Activated CD8-positive, alpha-beta T cell treated with anti-CD3 and anti-CD28 coated beads, Interleukin-2, amount 10 ng/mL, durations not matched to agents 7 days and 5 days (primary cell): Measurements from ENCODE around the gene ARHGAP26. TPM values are rescaled to one million over a fixed set of nuclear protein-coding genes. Genes with fewer than 3 reads are reported as not detected.

ENCODE experiments used
- ATAC-seq: fragments of 150-1000 bp; cut with Tn5 transposase; one replicate; pipeline ENCODE4 v1.10.0; 2021; ENCODE audit warnings: moderate library complexity
- CTCF ChIA-PET: fragments of 350-600 bp; sonication (Branson Sonifier 250); formaldehyde crosslinking; loops from one replicate; lab custom pipeline; 2021; ENCODE audit warnings: antibody characterized with exemption; lab: Charles Lee
- POLR2A ChIA-PET: fragments of 350-600 bp; sonication (Branson Sonifier 250); formaldehyde crosslinking; loops from one replicate; lab custom pipeline; 2021; ENCODE audit warnings: antibody characterized with exemption; lab: Charles Lee
- DNase-seq: peaks from one replicate; pipeline ENCODE4 v3.0.0-alpha.2; 2020
- H3K27ac Mint-ChIP-seq: one replicate; pipeline ENCODE4 v1.8.0; 2021; ENCODE audit warnings: mild to moderate bottlenecking, mixed read lengths
- H3K27me3 Mint-ChIP-seq: one replicate; pipeline ENCODE4 v1.8.0; 2021; ENCODE audit warnings: low read depth, mixed read lengths
- H3K36me3 Mint-ChIP-seq: one replicate; pipeline ENCODE4 v1.8.0; 2021; ENCODE audit warnings: low read depth, mixed read lengths
- H3K4me1 Mint-ChIP-seq: one replicate; pipeline ENCODE4 v1.8.0; 2021; ENCODE audit warnings: low read depth, mixed read lengths
- H3K4me3 Mint-ChIP-seq: one replicate; pipeline ENCODE4 v1.8.0; 2021; ENCODE audit warnings: mild to moderate bottlenecking, mixed read lengths
- H3K9me3 Mint-ChIP-seq: one replicate; pipeline ENCODE4 v1.8.0; 2022; ENCODE audit warnings: mixed read lengths; ENCODE audit not compliant: insufficient read depth
- total RNA-seq, 2 experiments: library from RNA; stranded (reverse); gene quantifications; one replicate each; pipeline ENCODE4 v1.2.3, GENCODE V29; 2021

The ARHGAP26 gene
- total RNA-seq, 2 experiments from 2014 or later = 25.4 to 30.3 TPM

- H3K27ac Mint-ChIP-seq = peak overlapping the region; percentile 30
- DNase-seq = no peak
- ATAC-seq = no peak
- H3K4me3 Mint-ChIP-seq = no peak overlapping the region
- peaks cover 43% of the 10 kb centered on the region for H3K4me1 Mint-ChIP-seq
- H3K9me3 Mint-ChIP-seq = no peaks in the 10 kb centered on the region
- ChIA-PET POLR2A (no interaction called here), CTCF (interaction anchor here (0.8 to 1.2 kb wide), 2 partner anchors 32 to 33 kb away, joined by 4 to 8 read pairs; no protein-coding TSS in a partner anchor)
- H3K36me3 Mint-ChIP-seq = peaks cover 28% of the 10 kb centered on the region
- no peaks in the 10 kb centered on the region for H3K27me3 Mint-ChIP-seq
Measured at GRCh38 chr5:142971303-142972013, 201.3 kb downstream of the ARHGAP26 start.

- Mint-ChIP-seq H3K27ac (no peak overlapping the region), H3K36me3 (peaks cover 31% of the 10 kb centered on the region), H3K9me3 (no peaks in the 10 kb centered on the region), H3K27me3 (no peaks in the 10 kb centered on the region), H3K4me1 (peaks cover 49% of the 10 kb centered on the region), H3K4me3 (no peak overlapping the region)
- CTCF ChIA-PET = interaction anchor here (0.8 to 1.2 kb wide), 2 partner anchors 31 to 34 kb away, joined by 4 to 8 read pairs; no protein-coding TSS in a partner anchor
- no peak for ATAC-seq
- no peak for DNase-seq
- POLR2A ChIA-PET = no interaction called here
Measured at GRCh38 chr5:142972064-142972570, 201.9 kb downstream of the ARHGAP26 start.

- H3K4me3 Mint-ChIP-seq = no peak overlapping the region
- H3K36me3 Mint-ChIP-seq = peaks cover 40% of the 10 kb centered on the region
- CTCF ChIA-PET = interaction anchor here (0.8 kb wide), 1 partner anchor 620 kb away, joined by 4 read pairs; no protein-coding TSS in a partner anchor
- H3K4me1 Mint-ChIP-seq = peaks cover 66% of the 10 kb centered on the region
- H3K27ac Mint-ChIP-seq = peak overlapping the region; percentile 48
- ATAC-seq (no peak), DNase-seq (no peak)
- no peaks in the 10 kb centered on the region for H3K27me3 Mint-ChIP-seq
- no peaks in the 10 kb centered on the region for H3K9me3 Mint-ChIP-seq
- POLR2A ChIA-PET = interaction anchor here (0.6 kb wide), 1 partner anchor 123 kb away, joined by 4 read pairs; no protein-coding TSS in a partner anchor
Measured at GRCh38 chr5:142973932-142974331, 203.8 kb downstream of the ARHGAP26 start.

GRCh38 chr5:142974409-142974808, 204.2 kb downstream of the ARHGAP26 start:
- Mint-ChIP-seq H3K36me3 (peaks cover 37% of the 10 kb centered on the region), H3K4me3 (no peak overlapping the region), H3K4me1 (peaks cover 70% of the 10 kb centered on the region), H3K27me3 (no peaks in the 10 kb centered on the region), H3K27ac (no peak overlapping the region), H3K9me3 (no peaks in the 10 kb centered on the region)
- ATAC-seq = no peak
- ChIA-PET CTCF (interaction anchor here (1.3 kb wide), 1 partner anchor 10 kb away, joined by 6 read pairs; no protein-coding TSS in a partner anchor), POLR2A (interaction anchor here (0.6 to 1.7 kb wide), 2 partner anchors 28 to 123 kb away, joined by 4 to 8 read pairs; no protein-coding TSS in a partner anchor)
- no peak for DNase-seq

- H3K9me3 Mint-ChIP-seq = no peaks in the 10 kb centered on the region
- peak overlapping the region; percentile 25 for H3K4me3 Mint-ChIP-seq
- H3K36me3 Mint-ChIP-seq = peaks cover 24% of the 10 kb centered on the region
- H3K4me1 Mint-ChIP-seq = peaks cover 68% of the 10 kb centered on the region
- H3K27ac Mint-ChIP-seq = peak overlapping the region; percentile 70
- DNase-seq (no peak), ATAC-seq (no peak)
- POLR2A ChIA-PET = interaction anchor here (1.7 kb wide), 1 partner anchor 26 kb away, joined by 4 read pairs; no protein-coding TSS in a partner anchor
- CTCF ChIA-PET = interaction anchor here (1.3 to 2.3 kb wide), 2 partner anchors 17 to 26 kb away, joined by 4 to 9 read pairs; no protein-coding TSS in a partner anchor
- no peaks in the 10 kb centered on the region for H3K27me3 Mint-ChIP-seq
Measured at GRCh38 chr5:142976861-142977260, 206.7 kb downstream of the ARHGAP26 start.

- Mint-ChIP-seq H3K4me1 (peaks cover 69% of the 10 kb centered on the region), H3K9me3 (no peaks in the 10 kb centered on the region), H3K36me3 (peaks cover 23% of the 10 kb centered on the region), H3K27ac (peak overlapping the region; percentile 92), H3K4me3 (peak overlapping the region; percentile 47), H3K27me3 (no peaks in the 10 kb centered on the region)
- POLR2A ChIA-PET = interaction anchor here (1.7 kb wide), 1 partner anchor 25 kb away, joined by 4 read pairs; no protein-coding TSS in a partner anchor
- CTCF ChIA-PET = interaction anchor here (1.3 to 2.3 kb wide), 2 partner anchors 18 to 25 kb away, joined by 4 to 9 read pairs; no protein-coding TSS in a partner anchor
- peak; percentile 92 for ATAC-seq
- DNase-seq = peak; percentile 60
Measured at GRCh38 chr5:142977363-142978051, 207.3 kb downstream of the ARHGAP26 start.

- peak overlapping the region; percentile 92 for H3K27ac Mint-ChIP-seq
- H3K36me3 Mint-ChIP-seq = peaks cover 21% of the 10 kb centered on the region
- no peak for DNase-seq
- H3K4me3 Mint-ChIP-seq = no peak overlapping the region
- no peaks in the 10 kb centered on the region for H3K27me3 Mint-ChIP-seq
- POLR2A ChIA-PET = interaction anchor here (1.7 kb wide), 1 partner anchor 24 kb away, joined by 4 read pairs; no protein-coding TSS in a partner anchor
- H3K4me1 Mint-ChIP-seq = peaks cover 68% of the 10 kb centered on the region
- no peak for ATAC-seq
- no peaks in the 10 kb centered on the region for H3K9me3 Mint-ChIP-seq
- CTCF ChIA-PET = interaction anchor here (1.0 to 2.3 kb wide), 3 partner anchors 19 to 24 kb away, joined by 3 to 9 read pairs (median 4); no protein-coding TSS in a partner anchor
Measured at GRCh38 chr5:142978252-142978651, 208.1 kb downstream of the ARHGAP26 start.

GRCh38 chr5:142978726-142979125, 208.5 kb downstream of the ARHGAP26 start:
- no peak overlapping the region for H3K27ac Mint-ChIP-seq
- ChIA-PET POLR2A (no interaction called here), CTCF (interaction anchor here (1.0 kb wide), 1 partner anchor 23 kb away, joined by 3 read pairs; no protein-coding TSS in a partner anchor)
- ATAC-seq = no peak
- no peak overlapping the region for H3K4me3 Mint-ChIP-seq
- peaks cover 21% of the 10 kb centered on the region for H3K36me3 Mint-ChIP-seq
- no peaks in the 10 kb centered on the region for H3K9me3 Mint-ChIP-seq
- peaks cover 67% of the 10 kb centered on the region for H3K4me1 Mint-ChIP-seq
- DNase-seq = no peak
- no peaks in the 10 kb centered on the region for H3K27me3 Mint-ChIP-seq

- H3K4me1 Mint-ChIP-seq = peaks cover 72% of the 10 kb centered on the region
Measured at GRCh38 chr5:142979636-142980035, 209.5 kb downstream of the ARHGAP26 start.

GRCh38 chr5:142981475-142981874, 211.3 kb downstream of the ARHGAP26 start:
- no peak for DNase-seq
- no peak for ATAC-seq
- H3K27me3 Mint-ChIP-seq = no peaks in the 10 kb centered on the region
- CTCF ChIA-PET = interaction anchor here (1.1 to 3.0 kb wide), 2 partner anchors 19 to 22 kb away, joined by 4 to 11 read pairs; no protein-coding TSS in a partner anchor
- H3K36me3 Mint-ChIP-seq = peaks cover 19% of the 10 kb centered on the region
- H3K4me3 Mint-ChIP-seq = no peak overlapping the region
- H3K9me3 Mint-ChIP-seq = no peaks in the 10 kb centered on the region
- peaks cover 66% of the 10 kb centered on the region for H3K4me1 Mint-ChIP-seq
- POLR2A ChIA-PET = no interaction called here
- peak overlapping the region; percentile 53 for H3K27ac Mint-ChIP-seq

More at GRCh38 chr5:142979636-142980035, 209.5 kb downstream of the ARHGAP26 start:
- no peak for ATAC-seq
- Mint-ChIP-seq H3K4me3 (no peak overlapping the region), H3K27me3 (no peaks in the 10 kb centered on the region), H3K27ac (no peak overlapping the region), H3K9me3 (no peaks in the 10 kb centered on the region), H3K36me3 (peaks cover 20% of the 10 kb centered on the region)
- ChIA-PET CTCF (no interaction called here), POLR2A (interaction anchor here (0.6 kb wide), 1 partner anchor 23 kb away, joined by 3 read pairs; no protein-coding TSS in a partner anchor)
- DNase-seq = no peak
